ENCODE data around the gene IRX2.

GRCh38 chr5:2719332-2719731 lies 32.1 kb downstream of the IRX2 start:
- TF ChIP-seq, protein P1, sequence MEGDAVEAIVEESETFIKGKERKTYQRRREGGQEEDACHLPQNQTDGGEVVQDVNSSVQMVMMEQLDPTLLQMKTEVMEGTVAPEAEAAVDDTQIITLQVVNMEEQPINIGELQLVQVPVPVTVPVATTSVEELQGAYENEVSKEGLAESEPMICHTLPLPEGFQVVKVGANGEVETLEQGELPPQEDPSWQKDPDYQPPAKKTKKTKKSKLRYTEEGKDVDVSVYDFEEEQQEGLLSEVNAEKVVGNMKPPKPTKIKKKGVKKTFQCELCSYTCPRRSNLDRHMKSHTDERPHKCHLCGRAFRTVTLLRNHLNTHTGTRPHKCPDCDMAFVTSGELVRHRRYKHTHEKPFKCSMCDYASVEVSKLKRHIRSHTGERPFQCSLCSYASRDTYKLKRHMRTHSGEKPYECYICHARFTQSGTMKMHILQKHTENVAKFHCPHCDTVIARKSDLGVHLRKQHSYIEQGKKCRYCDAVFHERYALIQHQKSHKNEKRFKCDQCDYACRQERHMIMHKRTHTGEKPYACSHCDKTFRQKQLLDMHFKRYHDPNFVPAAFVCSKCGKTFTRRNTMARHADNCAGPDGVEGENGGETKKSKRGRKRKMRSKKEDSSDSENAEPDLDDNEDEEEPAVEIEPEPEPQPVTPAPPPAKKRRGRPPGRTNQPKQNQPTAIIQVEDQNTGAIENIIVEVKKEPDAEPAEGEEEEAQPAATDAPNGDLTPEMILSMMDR (conservative IDR thresholded peaks at IDR 0.05; ENCODE audit: low read length): no peak
- no peak for TF ChIP-seq EZH2phosphoT487 (IDR thresholded peaks at IDR 0.05; ENCODE audit: borderline replicate concordance)
